ENCODE results near the gene MET. TPM values are rescaled to one million over a fixed set of nuclear protein-coding genes. Genes with fewer than 3 reads are reported as not detected.

MET gene
- total and polyA plus RNA-seq, 4 donors = 10.2 to 41.9 (median 25.4) TPM

DNA sequence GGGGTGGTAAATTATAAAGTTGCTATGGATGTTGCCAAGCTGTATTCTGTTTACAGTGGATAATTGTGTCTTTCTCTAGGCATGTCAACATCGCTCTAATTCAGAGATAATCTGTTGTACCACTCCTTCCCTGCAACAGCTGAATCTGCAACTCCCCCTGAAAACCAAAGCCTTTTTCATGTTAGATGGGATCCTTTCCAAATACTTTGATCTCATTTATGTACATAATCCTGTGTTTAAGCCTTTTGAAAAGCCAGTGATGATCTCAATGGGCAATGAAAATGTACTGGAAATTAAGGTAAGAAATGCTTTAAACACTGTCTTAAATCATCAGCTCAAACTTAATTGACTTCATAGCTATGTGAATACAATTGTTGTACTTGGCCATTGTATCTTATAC, 91.0 kb downstream of the MET start:
- TF ChIP-seq SP1 (IDR thresholded peaks at IDR 0.05) = no peak
- TF ChIP-seq, protein P1, sequence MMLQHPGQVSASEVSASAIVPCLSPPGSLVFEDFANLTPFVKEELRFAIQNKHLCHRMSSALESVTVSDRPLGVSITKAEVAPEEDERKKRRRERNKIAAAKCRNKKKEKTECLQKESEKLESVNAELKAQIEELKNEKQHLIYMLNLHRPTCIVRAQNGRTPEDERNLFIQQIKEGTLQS (IDR thresholded peaks at IDR 0.05) = no peak
- no peak for TF ChIP-seq FOXA2 (IDR thresholded peaks at IDR 0.05)
- no peaks in the 10 kb centered on the region for H3K9me3 ChIP-seq (ENCODE audit: control insufficient read depth in 4 of 4, low read length in 3 of 4)
- 98% methylated on average over 1 of the region's 1 CpG for WGBS

DNA sequence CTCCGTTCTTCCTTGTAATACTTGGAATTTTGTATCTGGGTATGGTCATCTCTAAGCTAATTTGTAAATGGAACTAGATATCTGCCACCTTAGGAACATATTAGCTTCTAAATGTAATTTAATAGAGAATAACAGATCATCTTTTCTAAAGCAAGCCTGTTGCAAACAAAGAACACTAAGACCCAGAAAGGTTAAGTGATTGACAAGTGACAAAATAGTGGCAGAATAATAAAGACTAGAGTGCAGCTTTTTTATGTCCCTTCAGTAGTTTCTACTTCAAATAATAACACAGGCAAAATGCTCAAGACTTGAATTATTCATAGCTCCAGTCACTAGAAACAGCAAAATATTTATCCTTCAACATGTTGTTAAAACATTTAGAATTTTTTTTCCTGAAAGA, 91.7 kb downstream of the MET start:
- peaks cover 0 to 9% (median 2%) of the 10 kb centered on the region in 4 donors for H3K4me1 ChIP-seq (ENCODE audit: control insufficient read depth in 4 of 4, insufficient read depth in 4 of 4, low read length in 3 of 4)
- no peak for DNase-seq (ENCODE audit: low spot score)
- no peaks in the 10 kb centered on the region for H3K27me3 ChIP-seq (ENCODE audit: control insufficient read depth in 4 of 4, insufficient read depth in 4 of 4, low read length in 3 of 4)
- WGBS = 93% methylated on average over 1 of the region's 1 CpG
- H3K9ac ChIP-seq (ENCODE audit: low read depth in 1 of 2, low read length in 2 of 2) = no peak overlapping the region
- TF ChIP-seq GABPA (IDR thresholded peaks at IDR 0.05 in 1 of 2, conservative IDR thresholded peaks at IDR 0.05 in 1 of 2) (no peak), EGR1 (IDR thresholded peaks at IDR 0.05; ENCODE audit: low read depth in 2 of 2) (no peak), TAF1 (conservative IDR thresholded peaks at IDR 0.05) (no peak), FOXA2 (IDR thresholded peaks at IDR 0.05) (no peak), HNF4G (IDR thresholded peaks at IDR 0.05) (no peak)
- TF ChIP-seq, protein P2, sequence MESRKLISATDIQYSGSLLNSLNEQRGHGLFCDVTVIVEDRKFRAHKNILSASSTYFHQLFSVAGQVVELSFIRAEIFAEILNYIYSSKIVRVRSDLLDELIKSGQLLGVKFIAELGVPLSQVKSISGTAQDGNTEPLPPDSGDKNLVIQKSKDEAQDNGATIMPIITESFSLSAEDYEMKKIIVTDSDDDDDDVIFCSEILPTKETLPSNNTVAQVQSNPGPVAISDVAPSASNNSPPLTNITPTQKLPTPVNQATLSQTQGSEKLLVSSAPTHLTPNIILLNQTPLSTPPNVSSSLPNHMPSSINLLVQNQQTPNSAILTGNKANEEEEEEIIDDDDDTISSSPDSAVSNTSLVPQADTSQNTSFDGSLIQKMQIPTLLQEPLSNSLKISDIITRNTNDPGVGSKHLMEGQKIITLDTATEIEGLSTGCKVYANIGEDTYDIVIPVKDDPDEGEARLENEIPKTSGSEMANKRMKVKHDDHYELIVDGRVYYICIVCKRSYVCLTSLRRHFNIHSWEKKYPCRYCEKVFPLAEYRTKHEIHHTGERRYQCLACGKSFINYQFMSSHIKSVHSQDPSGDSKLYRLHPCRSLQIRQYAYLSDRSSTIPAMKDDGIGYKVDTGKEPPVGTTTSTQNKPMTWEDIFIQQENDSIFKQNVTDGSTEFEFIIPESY (IDR thresholded peaks at IDR 0.05) = no peak
- TF ChIP-seq, protein P1 (IDR thresholded peaks at IDR 0.05) = no peak
- H3K9me3 ChIP-seq (ENCODE audit: control insufficient read depth in 4 of 4, low read length in 3 of 4) = no peaks in the 10 kb centered on the region
- peaks cover 0 to 13% (median 2%) of the 10 kb centered on the region in 4 donors for H3K36me3 ChIP-seq (ENCODE audit: control insufficient read depth in 4 of 4, insufficient read depth in 3 of 4, low read depth in 1 of 4, low read length in 3 of 4)
- H3K27ac ChIP-seq (ENCODE audit: low read depth in 1 of 2, low read length in 2 of 2) = no peak overlapping the region
- no peak overlapping the region for H3K4me3 ChIP-seq (ENCODE audit: low read depth in 1 of 3, low read length in 3 of 3)

More for the DNA sequence above, 91.0 kb downstream of the MET start:
- Histone ChIP-seq H3K9ac (ENCODE audit: low read depth in 1 of 2, low read length in 2 of 2) (no peak overlapping the region), H3K4me1 (ENCODE audit: control insufficient read depth in 4 of 4, insufficient read depth in 4 of 4, low read length in 3 of 4) (peaks cover 0 to 9% (median 2%) of the 10 kb centered on the region in 4 donors), H3K27ac (ENCODE audit: low read depth in 1 of 2, low read length in 2 of 2) (no peak overlapping the region), H3K27me3 (ENCODE audit: control insufficient read depth in 4 of 4, insufficient read depth in 4 of 4, low read length in 3 of 4) (no peaks in the 10 kb centered on the region), H3K4me3 (ENCODE audit: low read depth in 1 of 3, low read length in 3 of 3) (no peak overlapping the region), H3K36me3 (ENCODE audit: control insufficient read depth in 4 of 4, insufficient read depth in 3 of 4, low read depth in 1 of 4, low read length in 3 of 4) (peaks cover 0 to 16% (median 4%) of the 10 kb centered on the region in 4 donors)
- no peak for DNase-seq (ENCODE audit: low spot score)

DNA sequence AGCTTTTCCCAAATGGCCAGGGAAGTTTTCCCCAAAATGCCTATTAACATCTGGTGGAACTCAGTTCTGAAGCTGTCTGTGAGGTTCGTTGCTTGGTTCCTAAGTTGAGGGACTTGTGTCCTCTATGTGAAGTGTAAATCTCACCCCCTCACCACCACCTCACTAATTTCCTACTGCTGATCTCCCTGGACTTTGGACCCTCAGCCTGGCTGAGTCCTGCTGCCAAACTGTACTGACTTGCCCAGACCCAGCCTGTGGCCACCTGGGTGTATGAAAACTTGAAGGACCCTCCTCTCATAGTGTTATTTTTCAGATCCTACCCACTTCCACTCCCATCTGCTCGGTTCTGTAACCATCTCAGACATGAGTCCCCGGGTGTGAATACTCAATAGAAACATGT, 94.9 kb downstream of the MET start:
- H3K9me3 ChIP-seq (ENCODE audit: control insufficient read depth in 4 of 4, low read length in 3 of 4) = no peaks in the 10 kb centered on the region
- peaks cover 0 to 12% (median 2%) of the 10 kb centered on the region in 4 donors for H3K4me1 ChIP-seq (ENCODE audit: control insufficient read depth in 4 of 4, insufficient read depth in 4 of 4, low read length in 3 of 4)
- no peak for DNase-seq (ENCODE audit: low spot score)
- no peak overlapping the region for H3K4me3 ChIP-seq (ENCODE audit: low read depth in 1 of 3, low read length in 3 of 3)
- no peak overlapping the region for H3K27ac ChIP-seq (ENCODE audit: low read depth in 1 of 2, low read length in 2 of 2)
- H3K27me3 ChIP-seq (ENCODE audit: control insufficient read depth in 4 of 4, insufficient read depth in 4 of 4, low read length in 3 of 4) = no peaks in the 10 kb centered on the region
- peaks cover 0 to 16% (median 3%) of the 10 kb centered on the region in 4 donors for H3K36me3 ChIP-seq (ENCODE audit: control insufficient read depth in 4 of 4, insufficient read depth in 3 of 4, low read depth in 1 of 4, low read length in 3 of 4)
- WGBS = 73% methylated on average over 3 of the region's 3 CpGs
- no peak overlapping the region for H3K9ac ChIP-seq (ENCODE audit: low read depth in 1 of 2, low read length in 2 of 2)
- TF ChIP-seq, protein P3, sequence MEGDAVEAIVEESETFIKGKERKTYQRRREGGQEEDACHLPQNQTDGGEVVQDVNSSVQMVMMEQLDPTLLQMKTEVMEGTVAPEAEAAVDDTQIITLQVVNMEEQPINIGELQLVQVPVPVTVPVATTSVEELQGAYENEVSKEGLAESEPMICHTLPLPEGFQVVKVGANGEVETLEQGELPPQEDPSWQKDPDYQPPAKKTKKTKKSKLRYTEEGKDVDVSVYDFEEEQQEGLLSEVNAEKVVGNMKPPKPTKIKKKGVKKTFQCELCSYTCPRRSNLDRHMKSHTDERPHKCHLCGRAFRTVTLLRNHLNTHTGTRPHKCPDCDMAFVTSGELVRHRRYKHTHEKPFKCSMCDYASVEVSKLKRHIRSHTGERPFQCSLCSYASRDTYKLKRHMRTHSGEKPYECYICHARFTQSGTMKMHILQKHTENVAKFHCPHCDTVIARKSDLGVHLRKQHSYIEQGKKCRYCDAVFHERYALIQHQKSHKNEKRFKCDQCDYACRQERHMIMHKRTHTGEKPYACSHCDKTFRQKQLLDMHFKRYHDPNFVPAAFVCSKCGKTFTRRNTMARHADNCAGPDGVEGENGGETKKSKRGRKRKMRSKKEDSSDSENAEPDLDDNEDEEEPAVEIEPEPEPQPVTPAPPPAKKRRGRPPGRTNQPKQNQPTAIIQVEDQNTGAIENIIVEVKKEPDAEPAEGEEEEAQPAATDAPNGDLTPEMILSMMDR (IDR thresholded peaks at IDR 0.05; ENCODE audit: low read depth, low read length, missing input control) = no peak
- TF ChIP-seq TAF1 (conservative IDR thresholded peaks at IDR 0.05) (no peak), FOXA1 (IDR thresholded peaks at IDR 0.05) (no peak), EGR1 (IDR thresholded peaks at IDR 0.05; ENCODE audit: low read depth in 2 of 2) (no peak), RAD21 (IDR thresholded peaks at IDR 0.05) (peak in 1 of 2 donors; percentile 29), SP1 (IDR thresholded peaks at IDR 0.05) (peak; percentile 44), NR2F2 (IDR thresholded peaks at IDR 0.05) (no peak), YY1 (IDR thresholded peaks at IDR 0.05) (no peak), HNF4G (IDR thresholded peaks at IDR 0.05) (peak; percentile 76), HNF4A (conservative IDR thresholded peaks at IDR 0.05) (peak; percentile 80 to 89), JUND (IDR thresholded peaks at IDR 0.05) (no peak)
- TF ChIP-seq, protein P2 (IDR thresholded peaks at IDR 0.05) = no peak
